Loucy (cell line): ENCODE measurements around the gene SLC12A5.

Experiments used
- CTCF ChIP-seq: fragments of 200-600 bp; sonication (generic); conservative IDR thresholded peaks from 2 replicates; pipeline ENCODE4 v1.5.1; 2014; ENCODE audit warnings: mild to moderate bottlenecking, antibody characterized with exemption, low read length
- EZH2phosphoT487 ChIP-seq: fragments of 200-600 bp; IDR thresholded peaks from 2 replicates; pipeline ENCODE4 v1.6.1; 2018; ENCODE audit warnings: antibody characterized with exemption, mild to moderate bottlenecking, moderate library complexity, borderline replicate concordance

DNA sequence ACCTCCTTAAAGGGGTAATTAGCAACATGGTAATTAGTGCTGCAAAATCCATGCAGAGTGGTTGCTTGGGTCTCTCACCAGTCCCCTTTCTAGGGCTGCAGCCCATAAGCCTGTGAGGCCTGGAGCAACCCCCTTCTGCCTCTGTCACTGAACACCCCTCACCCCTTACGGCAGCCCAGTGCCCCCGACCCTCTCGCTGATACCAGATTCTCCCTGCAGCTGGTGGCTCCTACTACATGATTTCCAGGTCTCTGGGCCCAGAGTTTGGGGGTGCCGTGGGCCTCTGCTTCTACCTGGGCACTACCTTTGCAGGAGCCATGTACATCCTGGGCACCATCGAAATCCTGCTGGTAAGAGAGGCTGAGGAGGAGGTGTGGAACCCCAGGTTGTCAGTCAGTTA, 8.0 kb downstream of the SLC12A5 start:
- no peak for TF ChIP-seq CTCF
- no peak for TF ChIP-seq EZH2phosphoT487
